ENCODE data around the gene MBP.
A peak's percentile ranks its signal among the peaks of the same experiment; 100 is the strongest.
"Not testable (repeated sequence)": the region's sequence is repeated elsewhere in the genome, so short reads cannot be mapped to it uniquely, and the experiment has no call there.

Gene MBP

DNA sequence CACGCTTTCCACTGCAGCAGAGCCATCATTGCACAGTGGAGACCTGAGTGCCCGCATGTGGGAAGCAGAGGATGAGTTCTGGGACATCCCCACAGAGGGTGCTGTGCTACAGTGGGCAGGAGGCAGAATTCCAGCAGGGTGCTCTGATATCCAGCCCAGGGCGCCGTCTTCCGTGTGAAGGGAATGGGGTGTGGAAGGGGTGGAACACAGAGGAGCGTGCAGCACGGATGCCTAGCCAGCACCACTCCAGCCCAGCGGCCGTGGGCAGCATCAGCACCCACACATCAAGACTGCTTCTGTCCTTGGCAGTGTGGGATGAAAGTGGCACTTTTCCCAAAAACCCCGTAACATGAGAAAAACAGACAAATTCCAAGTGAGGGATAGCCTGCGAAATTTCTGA is 175.9 kb downstream of the MBP start:
- no peaks in the 10 kb centered on the region for H3K36me3 ChIP-seq (ENCODE audit: control insufficient read depth, insufficient read depth, low read length)

DNA sequence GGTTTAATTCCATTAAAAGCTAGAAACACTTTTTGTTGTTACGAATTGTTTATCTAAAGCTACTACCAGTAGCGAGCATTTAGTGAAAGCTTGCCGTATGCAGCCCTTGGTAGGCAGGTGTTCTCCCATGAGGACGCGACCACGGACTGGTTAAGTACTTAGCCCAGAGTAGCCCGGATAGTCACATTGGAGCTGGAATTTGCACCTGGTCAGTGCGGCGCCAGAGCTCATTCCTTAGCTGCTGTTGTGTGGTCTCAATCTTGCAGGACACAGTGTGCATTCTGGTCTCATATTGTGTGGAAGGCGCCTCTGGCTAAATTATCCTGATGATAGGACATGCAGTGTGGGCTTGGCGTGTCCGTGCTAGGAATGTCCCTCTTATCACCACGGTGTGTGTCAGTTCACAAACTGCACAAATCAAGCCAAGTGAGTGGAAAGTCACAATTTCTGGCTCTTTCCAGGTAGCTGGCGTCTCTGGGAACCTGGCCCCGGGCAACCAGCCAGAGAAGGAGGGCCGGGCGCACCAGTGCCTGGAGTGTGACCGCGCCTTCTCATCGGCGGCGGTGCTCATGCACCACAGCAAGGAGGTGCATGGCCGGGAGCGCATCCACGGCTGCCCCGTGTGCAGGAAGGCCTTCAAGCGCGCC is 176.9 kb downstream of the MBP start:
- Histone ChIP-seq H3K36me3 (ENCODE audit: control insufficient read depth, insufficient read depth, low read length) (no peaks in the 10 kb centered on the region), H3K9ac (ENCODE audit: low read length) (no peak overlapping the region), H3K4me3 (ENCODE audit: low read length) (no peak overlapping the region), H3K4me1 (ENCODE audit: control insufficient read depth, insufficient read depth, low read length) (peaks cover 68% of the 10 kb centered on the region), H3K9me3 (ENCODE audit: control insufficient read depth, low read length) (no peaks in the 10 kb centered on the region), H3K27me3 (ENCODE audit: control insufficient read depth, insufficient read depth, low read length) (no peaks in the 10 kb centered on the region)

More for the DNA sequence above, 175.9 kb downstream of the MBP start:
- H3K4me1 ChIP-seq (ENCODE audit: control insufficient read depth, insufficient read depth, low read length), result peaks cover 60% of the 10 kb centered on the region
- no peak overlapping the region for H3K4me3 ChIP-seq (ENCODE audit: low read length)
- H3K9ac ChIP-seq (ENCODE audit: low read length), result peak overlapping the region; percentile 26
- H3K9me3 ChIP-seq (ENCODE audit: control insufficient read depth, low read length), result no peaks in the 10 kb centered on the region
- no peaks in the 10 kb centered on the region for H3K27me3 ChIP-seq (ENCODE audit: control insufficient read depth, insufficient read depth, low read length)

DNA sequence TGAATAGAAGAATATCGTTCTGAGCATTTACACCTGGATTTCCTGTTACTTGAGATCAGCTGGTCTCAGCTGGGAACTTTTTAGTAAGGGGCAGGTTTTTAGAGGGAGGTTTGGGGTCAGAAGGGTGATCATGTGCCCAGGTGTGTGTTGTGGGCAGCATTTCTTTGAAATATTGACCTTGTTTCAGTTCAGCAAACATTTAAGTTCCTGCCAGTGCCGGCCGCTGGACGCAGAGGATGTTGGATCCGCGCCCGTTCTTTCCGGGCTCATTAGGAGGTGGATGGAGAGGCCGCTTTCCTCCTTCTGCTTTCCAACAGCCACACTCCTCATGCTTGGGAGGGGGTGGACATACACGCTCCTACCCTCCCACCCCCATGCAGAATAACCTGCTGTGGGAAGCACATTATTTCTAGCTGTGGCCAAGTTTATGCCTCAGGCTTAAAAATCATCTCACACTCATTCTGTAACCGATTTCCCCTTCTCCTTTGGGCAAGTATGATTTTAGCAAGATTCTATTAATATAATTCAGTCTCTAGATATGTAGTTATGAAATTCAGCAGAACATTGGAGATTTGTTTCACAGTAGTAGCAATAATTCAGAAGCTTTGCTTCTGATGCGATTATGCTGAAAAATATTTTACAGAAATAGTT is 178.9 kb downstream of the MBP start:
- no peak overlapping the region for H3K9ac ChIP-seq (ENCODE audit: low read length)
- H3K27me3 ChIP-seq (ENCODE audit: control insufficient read depth, insufficient read depth, low read length), result no peaks in the 10 kb centered on the region
- peaks cover 56% of the 10 kb centered on the region for H3K4me1 ChIP-seq (ENCODE audit: control insufficient read depth, insufficient read depth, low read length)
- no peak overlapping the region for H3K4me3 ChIP-seq (ENCODE audit: low read length)
- no peaks in the 10 kb centered on the region for H3K9me3 ChIP-seq (ENCODE audit: control insufficient read depth, low read length)
- no peaks in the 10 kb centered on the region for H3K36me3 ChIP-seq (ENCODE audit: control insufficient read depth, insufficient read depth, low read length)

DNA sequence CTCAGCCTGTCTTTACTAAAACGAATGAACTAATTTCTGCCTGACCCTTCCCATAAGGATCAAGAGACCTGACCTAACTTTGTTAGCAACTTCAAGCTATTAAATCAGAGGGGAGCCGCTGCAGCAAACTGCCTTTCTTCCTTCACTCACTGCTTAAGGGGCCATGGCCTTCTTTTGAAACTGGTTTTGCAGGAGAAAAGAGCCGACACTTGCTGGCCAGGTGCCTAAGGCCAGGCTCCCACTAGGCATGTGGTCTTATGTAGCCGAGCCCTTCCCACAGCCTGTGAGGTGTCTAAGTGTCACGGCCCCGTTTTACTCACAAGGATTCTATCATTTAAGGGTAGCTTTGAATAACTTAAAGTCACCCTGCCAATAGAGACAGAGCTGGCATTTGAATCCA is 179.4 kb downstream of the MBP start:
- Histone ChIP-seq H3K27me3 (ENCODE audit: control insufficient read depth, insufficient read depth, low read length) (no peaks in the 10 kb centered on the region), H3K4me1 (ENCODE audit: control insufficient read depth, insufficient read depth, low read length) (peaks cover 52% of the 10 kb centered on the region), H3K4me3 (ENCODE audit: low read length) (no peak overlapping the region), H3K36me3 (ENCODE audit: control insufficient read depth, insufficient read depth, low read length) (no peaks in the 10 kb centered on the region), H3K9me3 (ENCODE audit: control insufficient read depth, low read length) (no peaks in the 10 kb centered on the region), H3K9ac (ENCODE audit: low read length) (no peak overlapping the region)

DNA sequence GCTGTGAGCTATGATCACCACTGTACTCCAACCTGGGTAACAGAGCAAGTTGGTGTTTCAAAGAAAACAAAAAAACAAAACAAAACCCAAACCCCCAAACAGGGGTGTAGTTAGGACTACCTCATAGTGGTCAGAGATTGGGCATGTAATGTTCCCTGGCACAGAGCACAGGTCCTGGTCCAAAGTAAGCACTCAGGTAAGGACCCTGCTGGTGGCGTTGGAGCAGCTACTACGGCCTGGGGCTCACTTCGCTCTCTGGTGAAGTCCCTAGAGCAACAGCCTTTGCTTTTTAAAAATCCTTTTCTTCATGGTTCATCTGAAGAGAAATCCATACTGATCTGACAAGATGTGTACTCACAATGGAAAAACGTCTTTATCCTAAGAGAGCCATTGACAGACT is 179.8 kb downstream of the MBP start:
- H3K4me3 ChIP-seq (ENCODE audit: low read length), result no peak overlapping the region
- no peak overlapping the region for H3K9ac ChIP-seq (ENCODE audit: low read length)
- no peaks in the 10 kb centered on the region for H3K9me3 ChIP-seq (ENCODE audit: control insufficient read depth, low read length)
- H3K36me3 ChIP-seq (ENCODE audit: control insufficient read depth, insufficient read depth, low read length), result no peaks in the 10 kb centered on the region
- no peaks in the 10 kb centered on the region for H3K27me3 ChIP-seq (ENCODE audit: control insufficient read depth, insufficient read depth, low read length)
- peaks cover 52% of the 10 kb centered on the region for H3K4me1 ChIP-seq (ENCODE audit: control insufficient read depth, insufficient read depth, low read length)

DNA sequence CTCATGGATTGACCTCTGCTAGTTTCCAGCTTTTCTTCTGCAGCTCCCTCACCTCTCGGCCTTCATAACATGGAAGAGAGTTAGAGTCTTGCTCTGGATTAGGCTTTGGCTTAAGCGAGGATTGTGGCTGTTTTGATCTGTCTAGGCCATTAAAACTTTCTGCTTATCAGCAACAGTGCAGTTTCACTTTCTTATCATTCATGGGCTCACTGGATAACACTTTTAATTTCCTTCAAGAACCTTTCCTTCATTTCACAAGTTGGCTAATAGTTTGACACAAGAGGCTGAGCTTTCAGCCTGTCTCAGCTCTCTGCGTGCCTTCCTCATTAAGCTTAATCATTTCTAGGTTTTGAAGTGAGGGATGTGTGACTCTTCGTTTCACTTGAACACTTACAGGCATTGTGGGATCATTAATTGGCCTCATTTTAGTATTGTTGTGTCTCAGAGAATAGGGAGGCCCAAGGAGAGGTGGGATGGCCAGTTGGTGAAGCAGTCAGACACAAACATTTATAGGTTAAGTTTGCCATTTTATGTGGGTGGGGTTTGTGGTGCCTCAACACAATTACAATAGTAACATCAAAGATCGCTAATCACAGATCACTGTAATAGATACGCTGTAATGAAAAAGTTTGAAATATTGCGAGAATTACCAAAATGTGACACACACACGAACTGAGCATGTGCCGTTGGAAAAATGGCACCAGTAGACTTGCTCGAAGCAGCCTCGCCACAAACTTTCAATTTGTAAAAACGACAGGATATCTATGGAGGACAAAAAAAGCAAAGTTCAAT is 180.9 kb downstream of the MBP start:
- no peaks in the 10 kb centered on the region for H3K36me3 ChIP-seq (ENCODE audit: control insufficient read depth, insufficient read depth, low read length)

DNA sequence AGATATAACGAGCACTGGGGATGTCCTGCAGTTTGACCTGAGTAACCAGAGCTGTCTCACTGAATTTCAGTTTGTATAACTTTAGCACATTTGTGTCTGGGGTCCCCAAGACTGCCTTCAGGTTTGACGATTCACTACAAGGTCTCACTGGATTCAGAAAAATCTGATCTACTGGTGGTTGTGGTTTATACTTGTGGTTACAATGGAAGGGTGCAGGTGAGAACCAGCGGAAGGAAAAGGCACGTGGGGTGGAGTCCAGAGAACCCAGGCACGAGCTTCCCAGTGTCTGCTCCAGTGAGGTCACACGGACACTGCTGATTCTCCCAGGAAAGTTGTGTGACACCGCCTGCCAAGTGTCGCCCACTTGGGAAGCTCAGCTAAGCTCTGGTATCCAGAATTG is 184.2 kb downstream of the MBP start:
- H3K27me3 ChIP-seq (ENCODE audit: control insufficient read depth, insufficient read depth, low read length), result no peaks in the 10 kb centered on the region
- no peak overlapping the region for H3K9ac ChIP-seq (ENCODE audit: low read length)
- H3K4me3 ChIP-seq (ENCODE audit: low read length), result no peak overlapping the region
- peaks cover 21% of the 10 kb centered on the region for H3K4me1 ChIP-seq (ENCODE audit: control insufficient read depth, insufficient read depth, low read length)
- H3K36me3 ChIP-seq (ENCODE audit: control insufficient read depth, insufficient read depth, low read length), result no peaks in the 10 kb centered on the region
- H3K9me3 ChIP-seq (ENCODE audit: control insufficient read depth, low read length), result no peaks in the 10 kb centered on the region

More for the DNA sequence above, 180.9 kb downstream of the MBP start:
- Histone ChIP-seq H3K27me3 (ENCODE audit: control insufficient read depth, insufficient read depth, low read length) (no peaks in the 10 kb centered on the region), H3K4me1 (ENCODE audit: control insufficient read depth, insufficient read depth, low read length) (peaks cover 41% of the 10 kb centered on the region), H3K9ac (ENCODE audit: low read length) (no peak overlapping the region), H3K9me3 (ENCODE audit: control insufficient read depth, low read length) (no peaks in the 10 kb centered on the region), H3K4me3 (ENCODE audit: low read length) (no peak overlapping the region)

DNA sequence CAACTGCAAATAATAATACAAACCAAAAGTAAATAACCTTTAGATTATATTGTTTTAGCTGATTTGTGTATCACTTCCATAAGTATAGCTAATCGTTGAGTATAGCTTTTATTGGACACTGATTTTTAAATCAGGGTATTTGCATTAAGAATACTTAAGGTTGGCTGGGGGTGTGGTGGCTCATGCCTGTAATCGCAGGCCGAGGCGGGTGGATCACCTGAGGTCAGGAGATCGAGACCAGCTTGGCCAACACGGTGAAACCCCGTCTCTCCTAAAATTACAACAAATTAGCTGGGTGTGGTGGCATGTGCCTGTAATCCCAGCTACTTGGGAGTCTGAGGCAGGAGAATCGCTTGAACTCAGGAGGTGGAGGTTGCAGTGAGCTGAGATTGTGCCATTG is 188.2 kb downstream of the MBP start:
- H3K36me3 ChIP-seq (ENCODE audit: control insufficient read depth, insufficient read depth, low read length); H3K9me3 ChIP-seq (ENCODE audit: control insufficient read depth, low read length); H3K9ac ChIP-seq (ENCODE audit: low read length); H3K4me1 ChIP-seq (ENCODE audit: control insufficient read depth, insufficient read depth, low read length); H3K27me3 ChIP-seq (ENCODE audit: control insufficient read depth, insufficient read depth, low read length); H3K4me3 ChIP-seq (ENCODE audit: low read length): not testable (repeated sequence)

DNA sequence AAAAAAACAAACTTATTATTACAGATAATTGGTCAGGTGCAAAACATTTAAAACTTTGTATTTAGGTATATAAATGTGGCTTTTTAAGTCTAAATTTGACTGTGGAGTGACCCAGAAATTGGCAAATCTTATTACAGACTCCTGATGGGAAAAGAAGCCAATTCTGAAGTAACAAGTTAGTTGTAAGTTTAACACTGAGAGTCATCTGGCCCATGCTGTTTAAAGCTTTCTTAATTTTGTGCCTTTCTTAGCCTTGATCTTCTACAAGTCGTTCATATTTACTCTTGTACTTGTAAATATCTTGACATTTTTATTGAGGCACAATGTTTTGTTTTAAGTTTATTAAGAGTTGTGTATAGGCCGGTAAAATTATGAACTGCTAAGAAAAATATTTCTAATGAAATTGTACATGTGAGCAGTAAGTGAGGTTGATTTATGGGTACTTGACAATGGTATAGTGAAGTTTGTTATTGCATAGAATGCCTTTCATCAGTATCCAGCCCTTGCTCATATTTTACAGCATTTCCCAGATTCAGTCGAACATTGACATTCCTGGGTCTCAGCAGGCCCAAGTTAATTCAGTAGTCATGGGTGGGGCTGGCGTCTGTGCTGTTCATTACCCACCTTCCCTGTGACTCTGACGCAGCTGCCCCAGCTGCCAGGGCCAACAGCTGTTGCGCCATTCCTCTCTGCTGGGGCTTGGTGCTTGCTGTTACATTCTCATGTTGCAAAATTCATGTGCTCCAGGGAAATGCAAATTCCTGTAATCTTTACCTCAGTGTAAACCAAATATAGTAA is 188.8 kb downstream of the MBP start:
- Histone ChIP-seq H3K4me1 (ENCODE audit: control insufficient read depth, insufficient read depth, low read length) (no peaks in the 10 kb centered on the region), H3K4me3 (ENCODE audit: low read length) (no peak overlapping the region), H3K36me3 (ENCODE audit: control insufficient read depth, insufficient read depth, low read length) (peaks cover under 1% of the 10 kb centered on the region), H3K9ac (ENCODE audit: low read length) (no peak overlapping the region), H3K27me3 (ENCODE audit: control insufficient read depth, insufficient read depth, low read length) (no peaks in the 10 kb centered on the region), H3K9me3 (ENCODE audit: control insufficient read depth, low read length) (no peaks in the 10 kb centered on the region)

DNA sequence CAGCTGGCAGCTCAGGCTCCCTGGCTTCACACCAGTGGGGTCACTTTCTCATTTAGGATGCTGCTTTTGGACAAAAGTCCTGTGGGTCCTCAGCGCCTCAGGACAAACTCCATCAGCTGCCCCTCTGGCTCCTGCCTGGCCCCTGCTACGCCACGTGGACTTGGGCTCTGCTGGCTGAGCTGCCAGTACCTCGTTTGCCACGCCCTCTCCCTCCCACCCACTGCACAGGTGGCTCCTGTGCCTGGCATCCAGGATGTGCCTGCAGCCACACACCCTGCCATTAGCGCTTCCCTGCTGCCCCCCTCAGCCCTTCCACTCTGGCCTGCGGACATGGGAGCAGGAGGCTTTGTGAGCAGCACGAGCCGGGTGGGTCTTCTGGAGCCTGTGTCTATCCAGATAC is 191.3 kb downstream of the MBP start:
- Histone ChIP-seq H3K9ac (ENCODE audit: low read length) (no peak overlapping the region), H3K4me1 (ENCODE audit: control insufficient read depth, insufficient read depth, low read length) (no peaks in the 10 kb centered on the region), H3K9me3 (ENCODE audit: control insufficient read depth, low read length) (no peaks in the 10 kb centered on the region), H3K4me3 (ENCODE audit: low read length) (no peak overlapping the region), H3K27me3 (ENCODE audit: control insufficient read depth, insufficient read depth, low read length) (no peaks in the 10 kb centered on the region), H3K36me3 (ENCODE audit: control insufficient read depth, insufficient read depth, low read length) (peaks cover 7% of the 10 kb centered on the region)

DNA sequence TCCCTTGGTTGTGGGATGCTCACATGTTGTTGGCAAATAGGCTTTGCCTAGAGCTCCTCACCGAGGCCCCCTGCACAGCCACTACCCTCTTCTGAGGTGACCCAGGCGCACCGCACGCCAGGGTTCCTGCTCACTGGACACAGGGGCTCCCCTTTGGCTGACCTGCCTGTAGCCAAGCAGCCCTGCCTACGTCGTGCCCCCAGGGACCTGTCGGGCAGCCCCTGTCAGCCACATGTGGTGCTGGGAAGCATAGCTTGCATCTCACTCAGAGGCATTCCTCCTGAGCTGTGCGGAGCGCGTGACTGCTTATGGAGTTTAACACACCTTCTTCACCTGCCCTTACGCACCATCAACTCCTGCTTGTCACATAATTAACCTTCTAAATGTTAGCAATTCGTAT is 194.0 kb downstream of the MBP start:
- Histone ChIP-seq H3K4me1 (ENCODE audit: control insufficient read depth, insufficient read depth, low read length) (no peaks in the 10 kb centered on the region), H3K9ac (ENCODE audit: low read length) (no peak overlapping the region), H3K27me3 (ENCODE audit: control insufficient read depth, insufficient read depth, low read length) (no peaks in the 10 kb centered on the region), H3K36me3 (ENCODE audit: control insufficient read depth, insufficient read depth, low read length) (peaks cover 7% of the 10 kb centered on the region), H3K9me3 (ENCODE audit: control insufficient read depth, low read length) (no peaks in the 10 kb centered on the region), H3K4me3 (ENCODE audit: low read length) (no peak overlapping the region)

DNA sequence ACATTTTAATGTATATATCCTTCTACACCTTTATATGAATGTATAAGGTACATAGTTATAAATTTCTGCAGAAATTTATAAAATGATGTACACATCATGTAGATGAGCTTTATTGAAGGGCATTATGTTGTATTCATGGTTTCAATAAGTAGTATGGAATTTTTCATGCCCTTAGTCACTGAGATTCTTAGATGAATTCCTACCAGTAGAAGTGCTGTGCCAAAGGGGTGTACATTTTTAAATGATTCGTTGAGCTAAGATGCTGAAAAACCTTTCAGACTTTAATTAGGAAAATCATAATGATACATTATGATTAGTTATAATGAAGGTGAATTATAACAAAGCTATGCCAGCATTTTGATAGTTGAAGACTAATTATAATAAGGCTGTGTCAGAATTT is 195.0 kb downstream of the MBP start:
- Histone ChIP-seq H3K36me3 (ENCODE audit: control insufficient read depth, insufficient read depth, low read length) (peaks cover 7% of the 10 kb centered on the region), H3K4me1 (ENCODE audit: control insufficient read depth, insufficient read depth, low read length) (no peaks in the 10 kb centered on the region), H3K9ac (ENCODE audit: low read length) (no peak overlapping the region), H3K27me3 (ENCODE audit: control insufficient read depth, insufficient read depth, low read length) (no peaks in the 10 kb centered on the region), H3K4me3 (ENCODE audit: low read length) (no peak overlapping the region), H3K9me3 (ENCODE audit: control insufficient read depth, low read length) (no peaks in the 10 kb centered on the region)

Data from mucosa of stomach (tissue), 1 donor.